B cell (primary cell): Measurements from ENCODE around the gene LCP1. TPM values are rescaled to one million over a fixed set of nuclear protein-coding genes. Genes with fewer than 3 reads are reported as not detected.

ENCODE experiments used
- ATAC-seq: fragments of 200-7000 bp; cut with Tn5 transposase; one replicate; pipeline ENCODE4 v1.10.0; 2021; ENCODE audit warnings: low read depth, mild to moderate bottlenecking, moderate number of reproducible peaks, moderate library complexity
- CTCF ChIA-PET: fragments of 350-600 bp; sonication (Branson Sonifier 250); formaldehyde crosslinking; loops from one replicate; lab custom pipeline; 2021; ENCODE audit warnings: antibody characterized with exemption, inconsistent platforms; lab: Charles Lee
- POLR2A ChIA-PET: fragments of 350-600 bp; sonication (Branson Sonifier 250); formaldehyde crosslinking; loops from one replicate; lab custom pipeline; 2021; ENCODE audit warnings: antibody characterized with exemption; lab: Charles Lee
- DNase-seq: peaks from one replicate; pipeline ENCODE4 v3.0.0; 2013
- H2AFZ ChIP-seq: 2 replicates; pipeline ENCODE4 v1.6.1; 2012; ENCODE audit warnings: mild to moderate bottlenecking, low read depth, low read length; ENCODE audit not compliant: insufficient read depth, poor library complexity, severe bottlenecking
- H3K27ac ChIP-seq, 2 donors: 1 replicate in 1 of 2; 2 replicates in 1 of 2; pipeline ENCODE4 v1.5.1; 2012 to 2013; ENCODE audit warnings: low read length in 2 of 2, mild to moderate bottlenecking in 2 of 2, moderate library complexity in 1 of 2
- H3K27me3 ChIP-seq, 4 experiments: fragments of 200-600 bp in 1 of 4; sonication (generic) in 1 of 4; replicated peaks in 1 of 4; 1 replicate in 2 of 4; 2 replicates in 2 of 4; pipeline versions ENCODE4 v1.6.1 to v1.7.0; 2013 to 2016; ENCODE audit warnings: low read length in 3 of 4, mild to moderate bottlenecking in 2 of 4, mixed read lengths in 1 of 4, moderate library complexity in 1 of 4; ENCODE audit not compliant: insufficient read depth in 4 of 4, control insufficient read depth in 3 of 4; ENCODE audit errors: control extremely low read depth in 1 of 4
- H3K36me3 ChIP-seq, 2 experiments: replicated peaks in 1 of 2; 1 replicate in 1 of 2; 2 replicates in 1 of 2; pipeline versions ENCODE4 v1.6.1 to v1.7.1; 2013; ENCODE audit warnings: low read length in 1 of 2; ENCODE audit not compliant: insufficient read depth in 2 of 2, control insufficient read depth in 1 of 2; ENCODE audit errors: control extremely low read depth in 1 of 2, extremely low read depth in 1 of 2
- H3K4me1 ChIP-seq, 2 donors: fragments of 200-600 bp in 1 of 2; sonication (generic) in 1 of 2; 1 replicate in 1 of 2; 2 replicates in 1 of 2; pipeline versions ENCODE4 v1.5.1 to v1.6.1; 2013 to 2017; ENCODE audit warnings: low read length in 2 of 2; ENCODE audit not compliant: control insufficient read depth in 2 of 2, insufficient read depth in 2 of 2
- H3K4me2 ChIP-seq: replicated peaks from 2 replicates; pipeline ENCODE3; 2012; ENCODE audit warnings: mild to moderate bottlenecking, low read depth, low read length; ENCODE audit not compliant: poor library complexity, severe bottlenecking
- H3K4me3 ChIP-seq, 5 experiments: fragments of 200-600 bp in 1 of 5; sonication (generic) in 1 of 5; 1 replicate in 3 of 5; 2 replicates in 2 of 5; pipeline versions ENCODE4 v1.5.1 to v1.7.0; 2011 to 2016; ENCODE audit warnings: low read length in 4 of 5, mild to moderate bottlenecking in 4 of 5, low read depth in 2 of 5, control low read depth in 1 of 5, moderate library complexity in 1 of 5; ENCODE audit not compliant: insufficient read depth in 1 of 5; ENCODE audit errors: control extremely low read depth in 1 of 5, extremely low read depth in 1 of 5
- H3K79me2 ChIP-seq: fragments of 200-600 bp; sonication (generic); one replicate; pipeline ENCODE4 v1.6.0; 2016; ENCODE audit warnings: low read length; ENCODE audit not compliant: control insufficient read depth, insufficient read depth
- H3K9ac ChIP-seq: fragments of 200-600 bp; sonication (generic); 2 replicates; pipeline ENCODE4 v1.6.1; 2017; ENCODE audit warnings: mild to moderate bottlenecking, low read length, moderate library complexity
- H3K9me3 ChIP-seq, 3 donors: one replicate each; pipeline versions ENCODE4 v1.6.1 to v1.7.1; 2013; ENCODE audit warnings: low read length in 2 of 3; ENCODE audit not compliant: control insufficient read depth in 2 of 3, insufficient read depth in 1 of 3; ENCODE audit errors: control extremely low read depth in 1 of 3
- H4K20me1 ChIP-seq: 2 replicates; pipeline ENCODE4 v1.6.0; 2012; ENCODE audit warnings: mild to moderate bottlenecking, low read length; ENCODE audit not compliant: insufficient read depth, control insufficient read depth, poor library complexity, severe bottlenecking
- H3K27ac Mint-ChIP-seq: one replicate; pipeline ENCODE4 v1.8.0; 2021; ENCODE audit warnings: mixed read lengths
- H3K27me3 Mint-ChIP-seq: one replicate; pipeline ENCODE4 v1.8.0; 2021; ENCODE audit warnings: mixed read lengths
- H3K4me1 Mint-ChIP-seq: one replicate; pipeline ENCODE4 v1.8.0; 2021; ENCODE audit warnings: mixed read lengths
- H3K4me3 Mint-ChIP-seq: one replicate; pipeline ENCODE4 v1.8.0; 2021; ENCODE audit warnings: mixed read lengths
- H3K9me3 Mint-ChIP-seq: one replicate; pipeline ENCODE4 v1.8.0; 2022; ENCODE audit warnings: mixed read lengths; ENCODE audit not compliant: insufficient read depth
- EZH2 ChIP-seq: IDR thresholded peaks from 2 replicates; pipeline ENCODE4 v1.6.1; 2012; ENCODE audit warnings: borderline replicate concordance, low read depth, mild to moderate bottlenecking, moderate library complexity, low read length; ENCODE audit not compliant: insufficient read depth, poor library complexity, severe bottlenecking
- WGBS: methylation state at CpG from one replicate; pipeline ENCODE4 v1.1.5; 2013; ENCODE audit warnings: missing lambda C conversion rate; ENCODE audit not compliant: insufficient coverage; 5-methylcytosine and 5-hydroxymethylcytosine counted together
- intact Hi-C: fragments of 100-400 bp; cut with micrococcal nuclease; formaldehyde crosslinking; loops from one replicate; pipeline ENCODE4 v1.10.0; 2022
- polyA plus RNA-seq: library from polyadenylated mRNA; depleted of rRNA; stranded (reverse); fragments of >200 nt; gene quantifications from 2 replicates; pipeline ENCODE4 v1.2.3, GENCODE V29; 2012
- total RNA-seq, 2 donors: library from RNA; stranded (reverse); fragments of 120-200 nt in 1 of 2; gene quantifications; 1 replicate in 1 of 2; 2 replicates in 1 of 2; pipeline versions ENCODE4 v1.2.3 to v1.2.4, GENCODE V29; 2013 to 2022
- TF ChIP-seq, protein P1 (sequence below): fragments of 200-600 bp; IDR thresholded peaks from one replicate; pipeline ENCODE4 v1.8.0; 2022; ENCODE audit warnings: antibody characterized with exemption, mild to moderate bottlenecking

LCP1 gene
- total and polyA plus RNA-seq, 2 donors (not counting 1 experiment from before 2014, with no cell fraction given): 151 to 243 TPM

DNA sequence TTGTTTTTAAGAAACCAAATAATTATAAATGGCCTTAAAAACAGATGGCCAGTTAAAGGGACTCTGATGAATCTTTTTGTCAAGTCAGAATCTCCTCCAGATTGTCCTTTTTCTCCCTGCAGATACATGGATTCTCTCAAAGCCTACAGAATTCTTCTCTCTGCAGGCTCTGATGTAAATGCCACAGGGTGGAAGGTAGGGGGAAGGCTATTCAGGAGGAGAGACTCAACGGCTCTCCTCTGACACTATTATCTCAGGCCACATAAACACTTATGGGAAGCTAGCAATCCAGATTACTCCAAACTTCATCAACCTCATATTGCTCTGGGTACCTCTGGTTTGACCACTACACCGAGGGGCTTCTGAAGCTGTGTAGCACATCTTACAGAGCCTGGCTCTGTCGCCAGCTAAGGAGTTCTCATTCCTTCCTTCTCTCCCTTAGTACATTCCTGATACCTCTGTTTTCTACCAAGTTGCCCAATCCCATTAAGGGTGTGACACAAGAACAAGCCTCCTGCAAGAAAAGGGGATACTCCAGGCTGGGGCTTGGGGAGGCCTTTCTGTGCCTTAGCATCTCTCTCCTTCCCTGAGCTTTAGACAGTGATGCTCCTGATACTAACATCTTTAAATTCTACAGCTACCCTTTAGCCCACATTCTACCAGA, 14.9 kb downstream of the LCP1 start:
- peaks cover 84% of the 10 kb centered on the region for H4K20me1 ChIP-seq
- no peak overlapping the region for H3K4me3 ChIP-seq
- H3K4me1 Mint-ChIP-seq: peaks cover 83% of the 10 kb centered on the region
- no peak overlapping the region for H2AFZ ChIP-seq
- no peaks in the 10 kb centered on the region for H3K27me3 Mint-ChIP-seq
- no peaks in the 10 kb centered on the region for H3K9me3 Mint-ChIP-seq
- H3K9me3 ChIP-seq: peaks cover 0 to 8% (median 0%) of the 10 kb centered on the region in 3 donors
- H3K9ac ChIP-seq: no peak overlapping the region
- H3K27ac ChIP-seq: peak overlapping the region in 1 of 2 donors; percentile 91
- no peak for ATAC-seq
- H3K4me1 ChIP-seq: peaks cover 79 to 85% of the 10 kb centered on the region in 2 donors
- H3K4me2 ChIP-seq: peak overlapping the region; percentile 48
- H3K4me3 Mint-ChIP-seq: peak overlapping the region; percentile 46
- H3K36me3 ChIP-seq: peaks cover 4 to 15% of the 10 kb centered on the region in 2 experiments
- CTCF ChIA-PET: interaction anchor here (0.8 to 17.4 kb wide), 6 partner anchors 7 to 19 kb away, joined by 3 to 225 read pairs (median 16); partner anchors contain the start of gene LCP1
- POLR2A ChIA-PET: interaction anchor here (0.9 kb wide), 1 partner anchor 9 kb away, joined by 4 read pairs; no protein-coding TSS in a partner anchor
- no peak for DNase-seq
- H3K79me2 ChIP-seq: peaks cover 97% of the 10 kb centered on the region
- H3K27me3 ChIP-seq: no peaks in the 10 kb centered on the region
- intact Hi-C loops: loop anchor here (1.0 kb wide), 1 partner anchor 10 kb away; no protein-coding TSS in a partner anchor
- peak overlapping the region; percentile 76 for H3K27ac Mint-ChIP-seq
- 63% methylated on average over 2 of the region's 3 CpGs for WGBS
- TF ChIP-seq, protein P1, sequence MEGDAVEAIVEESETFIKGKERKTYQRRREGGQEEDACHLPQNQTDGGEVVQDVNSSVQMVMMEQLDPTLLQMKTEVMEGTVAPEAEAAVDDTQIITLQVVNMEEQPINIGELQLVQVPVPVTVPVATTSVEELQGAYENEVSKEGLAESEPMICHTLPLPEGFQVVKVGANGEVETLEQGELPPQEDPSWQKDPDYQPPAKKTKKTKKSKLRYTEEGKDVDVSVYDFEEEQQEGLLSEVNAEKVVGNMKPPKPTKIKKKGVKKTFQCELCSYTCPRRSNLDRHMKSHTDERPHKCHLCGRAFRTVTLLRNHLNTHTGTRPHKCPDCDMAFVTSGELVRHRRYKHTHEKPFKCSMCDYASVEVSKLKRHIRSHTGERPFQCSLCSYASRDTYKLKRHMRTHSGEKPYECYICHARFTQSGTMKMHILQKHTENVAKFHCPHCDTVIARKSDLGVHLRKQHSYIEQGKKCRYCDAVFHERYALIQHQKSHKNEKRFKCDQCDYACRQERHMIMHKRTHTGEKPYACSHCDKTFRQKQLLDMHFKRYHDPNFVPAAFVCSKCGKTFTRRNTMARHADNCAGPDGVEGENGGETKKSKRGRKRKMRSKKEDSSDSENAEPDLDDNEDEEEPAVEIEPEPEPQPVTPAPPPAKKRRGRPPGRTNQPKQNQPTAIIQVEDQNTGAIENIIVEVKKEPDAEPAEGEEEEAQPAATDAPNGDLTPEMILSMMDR: no peak
- TF ChIP-seq EZH2: no peak

DNA sequence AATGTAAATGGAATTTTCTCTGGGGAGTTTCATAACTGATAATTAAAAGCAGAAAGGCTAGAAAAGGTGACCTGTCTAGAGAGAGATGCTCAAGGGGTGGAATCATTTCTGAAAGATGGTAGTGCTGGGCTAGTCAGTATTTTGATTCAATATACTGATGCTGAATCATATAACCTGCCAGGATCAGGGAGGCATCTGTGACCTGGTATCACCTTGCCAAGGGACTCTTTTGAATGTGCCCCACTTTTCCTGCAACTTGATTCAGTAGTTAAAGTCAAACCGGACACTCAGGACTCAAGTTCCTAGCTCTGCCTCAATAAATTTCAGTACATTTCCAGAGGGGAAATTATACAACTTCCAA, 15.8 kb downstream of the LCP1 start:
- H4K20me1 ChIP-seq: peaks cover 76% of the 10 kb centered on the region
- Mint-ChIP-seq H3K27me3 (no peaks in the 10 kb centered on the region), H3K9me3 (no peaks in the 10 kb centered on the region), H3K4me3 (peak overlapping the region; percentile 67), H3K27ac (peak overlapping the region; percentile 71), H3K4me1 (peaks cover 82% of the 10 kb centered on the region)
- no peak overlapping the region for H3K4me3 ChIP-seq
- WGBS: no CpG with 5 or more reads among the region's 1 CpG
- DNase-seq: no peak
- peaks cover 0 to 8% (median 0%) of the 10 kb centered on the region in 3 donors for H3K9me3 ChIP-seq
- H3K79me2 ChIP-seq: peaks cover 96% of the 10 kb centered on the region
- peaks cover 4 to 15% of the 10 kb centered on the region in 2 experiments for H3K36me3 ChIP-seq
- no peak overlapping the region for H2AFZ ChIP-seq
- no peak for ATAC-seq
- intact Hi-C loops: no loop called here
- peaks cover 78 to 83% of the 10 kb centered on the region in 2 donors for H3K4me1 ChIP-seq
- H3K4me2 ChIP-seq: peak overlapping the region; percentile 48
- POLR2A ChIA-PET: no interaction called here
- H3K27me3 ChIP-seq: no peaks in the 10 kb centered on the region
- TF ChIP-seq, protein P1: no peak
- peak overlapping the region in 1 of 2 donors; percentile 91 for H3K27ac ChIP-seq
- CTCF ChIA-PET: interaction anchor here (3.1 to 4.9 kb wide), 3 partner anchors 10 to 16 kb away, joined by 16 to 26 read pairs (median 17); partner anchors contain the start of gene LCP1
- H3K9ac ChIP-seq: no peak overlapping the region
